MCF 10A (cell line): ENCODE results near the gene QSOX1. TPM values are rescaled to one million over a fixed set of nuclear protein-coding genes. Genes with fewer than 3 reads are reported as not detected.

Source experiments
- BruUV-seq: library from RNA; stranded (reverse); fragments of 400-500 nt; replicated peaks from 2 replicates; lab custom pipeline; 2021; lab: Mats Ljungman, UMichigan
- CTCF ChIA-PET: fragments of 300-600 bp; sonication (Branson Sonifier 250); formaldehyde crosslinking; extraction: SDS; loops from one replicate; lab custom pipeline; 2021; ENCODE audit warnings: antibody characterized with exemption, inconsistent platforms; lab: Yijun Ruan, JAX
- POLR2A ChIA-PET: fragments of 300-600, 350-650 bp; sonication (Branson Sonifier 250); formaldehyde crosslinking; extraction: SDS; loops from one replicate; lab custom pipeline; 2020; ENCODE audit warnings: antibody characterized with exemption, inconsistent platforms; lab: Yijun Ruan, JAX
- DNase-seq: peaks from one replicate; pipeline ENCODE4 v3.0.0-alpha.2; 2018; ENCODE audit not compliant: unreplicated experiment
- H3K27ac Mint-ChIP-seq: one replicate; pipeline ENCODE4 v1.8.0; 2022; ENCODE audit warnings: mild to moderate bottlenecking, low read depth, mixed read lengths; ENCODE audit not compliant: unreplicated experiment
- H3K27me3 Mint-ChIP-seq: one replicate; pipeline ENCODE4 v1.8.0; 2022; ENCODE audit warnings: mixed read lengths; ENCODE audit not compliant: insufficient read depth, unreplicated experiment
- H3K36me3 Mint-ChIP-seq: one replicate; pipeline ENCODE4 v1.8.0; 2022; ENCODE audit warnings: mild to moderate bottlenecking, moderate library complexity, mixed read lengths; ENCODE audit not compliant: insufficient read depth, unreplicated experiment
- H3K4me1 Mint-ChIP-seq: one replicate; pipeline ENCODE4 v1.8.0; 2022; ENCODE audit warnings: mixed read lengths; ENCODE audit not compliant: insufficient read depth, unreplicated experiment
- H3K4me3 Mint-ChIP-seq: one replicate; pipeline ENCODE4 v1.8.0; 2022; ENCODE audit warnings: mild to moderate bottlenecking, moderate library complexity, mixed read lengths; ENCODE audit not compliant: unreplicated experiment
- H3K9me3 Mint-ChIP-seq: one replicate; pipeline ENCODE4 v1.8.0; 2022; ENCODE audit warnings: mixed read lengths; ENCODE audit not compliant: unreplicated experiment
- intact Hi-C: fragments of 100-400 bp; cut with micrococcal nuclease; formaldehyde crosslinking; loops from 2 replicates; pipeline ENCODE4 v1.14.1; 2022
- total RNA-seq: library from RNA; stranded (reverse); gene quantifications from 2 replicates; pipeline ENCODE4 v1.2.3, GENCODE V29; 2022
- TF ChIP-seq, protein P1 (sequence below): fragments of 200-600 bp; IDR thresholded peaks from one replicate; pipeline ENCODE4 v1.8.0; 2022; ENCODE audit warnings: antibody characterized with exemption, mild to moderate bottlenecking; ENCODE audit not compliant: unreplicated experiment

Gene QSOX1
- total RNA-seq, 1 experiment from 2014 or later = 309 TPM

DNA sequence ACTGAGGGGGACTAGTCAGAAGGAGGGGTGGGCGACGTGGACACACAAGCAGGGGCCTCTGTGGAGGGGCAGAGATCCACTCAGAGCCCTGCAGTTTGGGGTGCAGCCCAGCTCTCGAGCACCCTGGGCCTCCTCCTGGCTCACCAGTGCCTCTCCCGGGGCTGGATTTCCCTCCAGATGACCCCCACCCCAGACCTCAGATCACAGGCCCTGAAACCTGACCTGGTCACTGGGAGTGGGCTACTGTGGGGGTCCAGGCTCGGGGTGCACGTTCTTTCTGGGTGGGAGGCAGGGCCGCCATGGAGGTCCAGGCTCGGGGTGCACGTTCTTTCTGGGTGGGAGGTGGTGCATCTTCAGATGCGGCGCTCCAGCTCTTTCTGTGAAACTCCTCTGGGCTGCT lies 65.1 kb downstream of the QSOX1 start:
- CTCF ChIA-PET = interaction anchor here (0.8 kb wide), 1 partner anchor 11 kb away, joined by 3 read pairs; no protein-coding TSS in a partner anchor
- Mint-ChIP-seq H3K4me1 (no peaks in the 10 kb centered on the region), H3K27me3 (peaks cover 27% of the 10 kb centered on the region), H3K9me3 (no peaks in the 10 kb centered on the region), H3K27ac (no peak overlapping the region), H3K36me3 (no peaks in the 10 kb centered on the region), H3K4me3 (no peak overlapping the region)
- BruUV-seq = no TSS peak
- TF ChIP-seq, protein P1, sequence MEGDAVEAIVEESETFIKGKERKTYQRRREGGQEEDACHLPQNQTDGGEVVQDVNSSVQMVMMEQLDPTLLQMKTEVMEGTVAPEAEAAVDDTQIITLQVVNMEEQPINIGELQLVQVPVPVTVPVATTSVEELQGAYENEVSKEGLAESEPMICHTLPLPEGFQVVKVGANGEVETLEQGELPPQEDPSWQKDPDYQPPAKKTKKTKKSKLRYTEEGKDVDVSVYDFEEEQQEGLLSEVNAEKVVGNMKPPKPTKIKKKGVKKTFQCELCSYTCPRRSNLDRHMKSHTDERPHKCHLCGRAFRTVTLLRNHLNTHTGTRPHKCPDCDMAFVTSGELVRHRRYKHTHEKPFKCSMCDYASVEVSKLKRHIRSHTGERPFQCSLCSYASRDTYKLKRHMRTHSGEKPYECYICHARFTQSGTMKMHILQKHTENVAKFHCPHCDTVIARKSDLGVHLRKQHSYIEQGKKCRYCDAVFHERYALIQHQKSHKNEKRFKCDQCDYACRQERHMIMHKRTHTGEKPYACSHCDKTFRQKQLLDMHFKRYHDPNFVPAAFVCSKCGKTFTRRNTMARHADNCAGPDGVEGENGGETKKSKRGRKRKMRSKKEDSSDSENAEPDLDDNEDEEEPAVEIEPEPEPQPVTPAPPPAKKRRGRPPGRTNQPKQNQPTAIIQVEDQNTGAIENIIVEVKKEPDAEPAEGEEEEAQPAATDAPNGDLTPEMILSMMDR = no peak
- no peak for DNase-seq
- intact Hi-C loops = no loop called here
- POLR2A ChIA-PET = no interaction called here

DNA sequence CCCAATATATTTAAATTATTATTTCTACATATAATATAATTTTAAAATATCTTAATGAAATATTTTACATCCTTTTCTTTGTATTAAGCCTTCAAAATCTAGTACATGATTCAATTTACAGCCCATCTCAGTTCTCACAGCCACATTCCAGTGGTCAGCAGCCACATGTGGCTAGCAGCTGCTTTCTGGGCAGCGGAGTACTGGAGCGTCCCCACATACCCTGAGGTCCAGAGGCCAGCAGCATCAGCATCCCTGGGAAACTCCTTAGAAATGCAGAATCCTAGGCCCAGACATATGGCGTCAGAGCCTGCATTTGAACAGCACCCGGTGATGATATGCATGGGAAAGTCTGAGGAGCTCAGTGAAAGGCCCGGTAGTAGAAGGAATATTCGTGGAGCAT lies 66.8 kb downstream of the QSOX1 start:
- no TSS peak for BruUV-seq
- H3K9me3 Mint-ChIP-seq = no peaks in the 10 kb centered on the region
- peaks cover 41% of the 10 kb centered on the region for H3K27me3 Mint-ChIP-seq

DNA sequence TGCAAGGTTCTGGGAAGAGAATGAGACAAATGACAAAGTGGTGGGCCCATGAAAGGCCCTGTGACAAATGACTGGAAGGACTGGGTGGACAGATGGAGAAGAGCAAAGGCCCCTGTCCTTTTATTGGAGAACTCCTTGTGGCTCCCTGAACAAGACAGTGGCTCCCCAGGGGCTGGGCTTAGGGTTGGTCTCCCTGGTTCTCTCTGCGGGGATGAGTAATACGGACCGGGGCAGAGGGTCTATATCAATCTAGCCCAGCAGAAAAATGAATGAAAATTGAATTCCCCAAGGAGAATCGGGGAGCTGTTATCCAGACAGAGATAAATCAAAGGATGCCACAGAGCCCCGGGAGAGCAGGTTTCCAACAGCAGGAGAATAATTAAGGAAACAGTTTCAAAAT lies 70.2 kb downstream of the QSOX1 start:
- H3K4me1 Mint-ChIP-seq = no peaks in the 10 kb centered on the region
- TF ChIP-seq, protein P1 = no peak
- ChIA-PET CTCF (interaction anchor here (1.6 to 3.1 kb wide), 2 partner anchors 28 to 37 kb away, joined by 9 to 12 read pairs; no protein-coding TSS in a partner anchor), POLR2A (no interaction called here)
- no peak overlapping the region for H3K27ac Mint-ChIP-seq
- no peak overlapping the region for H3K4me3 Mint-ChIP-seq
- no peak for DNase-seq
- no peaks in the 10 kb centered on the region for H3K36me3 Mint-ChIP-seq
- no peaks in the 10 kb centered on the region for H3K9me3 Mint-ChIP-seq
- BruUV-seq = no TSS peak
- intact Hi-C loops = no loop called here
- peaks cover 68% of the 10 kb centered on the region for H3K27me3 Mint-ChIP-seq

More for the DNA sequence above, 66.8 kb downstream of the QSOX1 start:
- H3K4me1 Mint-ChIP-seq = no peaks in the 10 kb centered on the region
- no peak overlapping the region for H3K27ac Mint-ChIP-seq
- ChIA-PET POLR2A (interaction anchor here (2.0 kb wide), 1 partner anchor 12 kb away, joined by 4 read pairs; no protein-coding TSS in a partner anchor), CTCF (interaction anchor here (0.7 to 0.8 kb wide), 2 partner anchors 41 to 132 kb away, joined by 3 read pairs; no protein-coding TSS in a partner anchor)
- TF ChIP-seq, protein P1 = no peak
- intact Hi-C loops = no loop called here
- H3K36me3 Mint-ChIP-seq = no peaks in the 10 kb centered on the region
- no peak overlapping the region for H3K4me3 Mint-ChIP-seq
- no peak for DNase-seq

DNA sequence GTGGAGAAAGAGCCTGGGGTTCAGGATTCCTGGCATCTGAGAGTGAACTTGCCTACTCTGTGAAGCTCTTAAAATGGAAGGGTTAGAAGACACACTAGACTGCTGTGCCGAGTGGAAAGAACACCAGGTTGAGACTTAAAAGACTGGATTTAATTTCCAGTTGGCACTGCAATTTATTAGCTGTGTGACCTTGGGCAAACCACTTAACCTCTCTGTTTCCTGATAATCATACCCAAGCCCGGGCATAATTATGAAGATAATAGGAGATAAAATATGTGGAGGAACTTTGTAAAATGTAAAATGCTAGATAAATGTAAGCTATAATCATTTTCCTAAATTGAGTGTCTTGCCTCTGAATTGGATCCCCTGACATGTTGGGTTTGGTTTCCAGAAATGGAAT lies 70.7 kb downstream of the QSOX1 start:
- ChIA-PET POLR2A (no interaction called here), CTCF (interaction anchor here (0.5 to 1.6 kb wide), 6 partner anchors 28 to 977 kb away, joined by 3 to 9 read pairs (median 4); no protein-coding TSS in a partner anchor)
- Mint-ChIP-seq H3K36me3 (no peaks in the 10 kb centered on the region), H3K27ac (no peak overlapping the region), H3K4me3 (no peak overlapping the region), H3K27me3 (peaks cover 68% of the 10 kb centered on the region), H3K9me3 (no peaks in the 10 kb centered on the region), H3K4me1 (no peaks in the 10 kb centered on the region)
- TF ChIP-seq, protein P1 = no peak
- intact Hi-C loops = no loop called here
- no peak for DNase-seq
- BruUV-seq = no TSS peak
